ENCODE measurements around the gene ANKUB1. TPM values are rescaled to one million over a fixed set of nuclear protein-coding genes. Genes with fewer than 3 reads are reported as not detected.

Gene ANKUB1
- total RNA-seq, 1 donor, result not detected

DNA sequence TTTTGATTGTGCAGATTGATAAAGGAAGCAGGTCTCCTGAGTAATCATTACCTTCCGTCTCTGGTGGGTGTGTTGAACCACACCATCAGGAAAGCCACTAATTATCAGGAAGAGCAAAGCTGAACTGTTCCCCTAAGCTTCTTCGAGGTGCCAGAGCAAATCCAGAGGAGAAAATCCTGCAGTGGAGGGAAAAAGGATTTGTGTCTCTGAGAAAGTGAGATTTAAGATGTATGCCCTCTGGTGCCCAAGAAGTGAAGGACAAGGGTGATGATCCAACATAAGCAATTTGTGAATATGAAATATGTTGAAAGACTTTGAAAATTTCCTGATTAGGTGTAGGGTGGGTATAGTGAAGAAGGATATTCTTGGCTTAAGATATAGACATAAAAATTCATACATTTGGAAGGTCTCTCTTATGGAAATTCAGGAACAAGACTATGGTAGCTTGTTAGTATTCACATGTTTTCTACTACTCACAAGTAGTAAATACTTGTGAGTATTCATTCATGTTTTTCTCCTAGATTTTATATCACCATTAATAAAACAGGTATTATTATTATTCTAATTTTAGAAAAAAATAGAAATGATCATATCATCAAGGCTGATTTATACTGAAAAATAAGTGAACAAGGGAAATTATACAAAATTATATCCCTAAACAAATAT is 74.8 kb downstream of the ANKUB1 start:
- peak; percentile 90 for DNase-seq (ENCODE audit: low read depth)
- H3K4me3 ChIP-seq (ENCODE audit: low read depth, low read length), result no peak overlapping the region

DNA sequence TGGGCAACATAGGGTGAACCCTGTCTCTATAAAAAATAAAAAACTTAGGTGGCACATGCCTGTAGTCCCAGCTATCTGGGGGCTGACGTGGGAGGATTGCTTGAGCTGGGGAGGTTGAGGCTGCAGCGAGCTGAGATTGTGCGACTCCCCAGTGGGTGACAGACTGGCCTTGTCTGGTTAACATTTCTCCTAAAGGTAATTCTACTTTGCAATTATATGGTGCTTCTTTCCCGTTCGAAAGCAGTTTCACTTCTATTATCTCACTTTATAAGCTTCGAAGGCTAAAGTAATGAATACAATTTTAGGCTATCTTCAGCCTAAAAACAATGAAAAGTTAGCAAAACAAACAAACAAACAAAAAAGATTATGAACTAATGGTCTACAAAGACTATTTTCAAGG is 75.4 kb downstream of the ANKUB1 start:
- H3K4me3 ChIP-seq (ENCODE audit: low read depth, low read length), result no peak overlapping the region
- no peak for DNase-seq (ENCODE audit: low read depth)
- TF ChIP-seq, protein P1, sequence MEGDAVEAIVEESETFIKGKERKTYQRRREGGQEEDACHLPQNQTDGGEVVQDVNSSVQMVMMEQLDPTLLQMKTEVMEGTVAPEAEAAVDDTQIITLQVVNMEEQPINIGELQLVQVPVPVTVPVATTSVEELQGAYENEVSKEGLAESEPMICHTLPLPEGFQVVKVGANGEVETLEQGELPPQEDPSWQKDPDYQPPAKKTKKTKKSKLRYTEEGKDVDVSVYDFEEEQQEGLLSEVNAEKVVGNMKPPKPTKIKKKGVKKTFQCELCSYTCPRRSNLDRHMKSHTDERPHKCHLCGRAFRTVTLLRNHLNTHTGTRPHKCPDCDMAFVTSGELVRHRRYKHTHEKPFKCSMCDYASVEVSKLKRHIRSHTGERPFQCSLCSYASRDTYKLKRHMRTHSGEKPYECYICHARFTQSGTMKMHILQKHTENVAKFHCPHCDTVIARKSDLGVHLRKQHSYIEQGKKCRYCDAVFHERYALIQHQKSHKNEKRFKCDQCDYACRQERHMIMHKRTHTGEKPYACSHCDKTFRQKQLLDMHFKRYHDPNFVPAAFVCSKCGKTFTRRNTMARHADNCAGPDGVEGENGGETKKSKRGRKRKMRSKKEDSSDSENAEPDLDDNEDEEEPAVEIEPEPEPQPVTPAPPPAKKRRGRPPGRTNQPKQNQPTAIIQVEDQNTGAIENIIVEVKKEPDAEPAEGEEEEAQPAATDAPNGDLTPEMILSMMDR (IDR thresholded peaks at IDR 0.05; ENCODE audit: insufficient read depth, low read length), result no peak

More for the DNA sequence above, 74.8 kb downstream of the ANKUB1 start:
- TF ChIP-seq, protein P1 (IDR thresholded peaks at IDR 0.05; ENCODE audit: insufficient read depth, low read length), result peak; percentile 72

DNA sequence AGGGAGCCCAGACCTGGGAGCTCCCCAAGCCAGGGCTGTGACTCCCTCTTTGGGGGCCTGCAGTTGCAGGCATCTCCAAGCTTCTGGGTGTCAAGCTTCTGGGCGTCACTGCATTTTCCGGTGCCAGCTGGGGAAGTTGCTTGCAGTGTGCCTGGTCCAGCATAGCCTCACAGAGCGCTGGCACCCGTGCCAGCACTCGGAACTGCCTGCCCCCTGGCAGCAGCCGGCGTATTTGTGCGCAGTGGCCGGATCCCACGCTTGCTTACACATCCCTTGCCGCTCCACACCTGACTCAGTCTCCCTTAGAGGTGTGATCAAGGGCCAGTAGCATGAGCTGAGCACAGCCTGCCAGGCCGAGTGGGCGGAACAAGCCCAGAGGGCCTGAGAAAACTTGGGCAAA is 77.1 kb downstream of the ANKUB1 start:
- DNase-seq (ENCODE audit: low read depth), result no peak
- TF ChIP-seq, protein P1 (IDR thresholded peaks at IDR 0.05; ENCODE audit: insufficient read depth, low read length), result no peak
- H3K4me3 ChIP-seq (ENCODE audit: low read depth, low read length), result no peak overlapping the region

DNA sequence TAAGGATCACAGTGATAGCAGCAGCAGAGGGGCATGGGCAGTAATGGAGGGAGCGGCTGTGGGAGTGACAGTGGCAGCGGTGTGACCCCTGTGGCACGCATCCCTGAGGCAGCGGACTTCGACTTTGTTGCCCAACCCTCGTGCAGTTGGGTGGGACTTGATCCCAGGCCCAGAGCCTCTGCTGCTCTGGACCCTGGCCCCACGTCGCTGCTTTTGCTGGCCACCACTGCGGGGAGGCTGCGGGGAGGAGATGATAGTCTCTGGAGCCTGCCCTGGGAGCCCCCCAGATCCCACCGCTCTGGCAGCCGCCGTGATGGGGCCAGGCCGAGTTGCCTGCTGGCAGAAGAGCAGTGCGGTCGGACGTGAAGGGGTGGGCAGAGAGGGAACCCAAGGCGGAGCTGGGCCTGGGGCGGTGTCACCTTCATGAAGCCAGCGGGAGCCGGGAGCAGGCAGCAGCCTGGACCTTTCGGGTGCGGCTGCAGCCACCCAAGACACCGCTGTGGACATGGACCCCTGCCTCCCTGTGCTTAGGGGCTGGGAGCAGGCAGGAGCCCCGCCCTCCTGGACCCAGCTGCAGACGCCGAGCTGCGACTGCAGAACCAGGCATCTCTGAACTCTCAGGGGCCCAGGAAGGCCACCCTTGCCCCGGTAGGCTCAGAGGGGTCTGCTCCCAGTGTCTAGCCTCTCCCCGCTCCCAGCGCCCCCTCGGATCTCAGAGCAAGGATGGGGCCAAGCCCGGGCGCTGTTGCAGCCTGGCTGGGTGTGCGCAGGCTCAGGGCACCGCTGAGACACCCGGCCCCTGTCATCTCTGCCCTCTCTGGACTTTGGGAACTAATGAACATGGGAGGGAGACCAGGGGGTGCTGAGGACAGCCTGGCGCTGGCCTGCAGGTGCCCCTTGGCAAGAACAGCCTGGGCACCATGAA is 78.4 kb downstream of the ANKUB1 start:
- no peak for DNase-seq (ENCODE audit: low read depth)
- H3K4me3 ChIP-seq (ENCODE audit: low read depth, low read length), result no peak overlapping the region
- TF ChIP-seq, protein P1 (IDR thresholded peaks at IDR 0.05; ENCODE audit: insufficient read depth, low read length), result no peak

Small RNA genes lying within 50 kb of the gene (small RNA-seq; reads per million reads assigned to genes)
- not detected for gene RNU6-507P

Other genes starting within 250 kb of the ANKUB1 start
- gene WWTR1, start 134.5 kb downstream of the ANKUB1 start, total RNA-seq (ENCODE audit: low replicate concordance), result 54.7 and 205 TPM in 2 replicates
- 20.3 and 42.7 TPM in 2 replicates for gene COMMD2, start 40.1 kb downstream of the ANKUB1 start, total RNA-seq (ENCODE audit: low replicate concordance)
- 52.7 and 68.8 TPM in 2 replicates for gene RNF13, start 20.7 kb upstream of the ANKUB1 start, total RNA-seq (ENCODE audit: low replicate concordance)
- 161 and 198 TPM in 2 replicates for gene PFN2, start 178.3 kb upstream of the ANKUB1 start, total RNA-seq (ENCODE audit: low replicate concordance)